Liver (tissue), 9 donors: ENCODE data around the gene FBXW7. TPM values are rescaled to one million over a fixed set of nuclear protein-coding genes. Genes with fewer than 3 reads are reported as not detected.

Experiments
- DNase-seq: peaks from one replicate; pipeline ENCODE4 v3.0.0-alpha.2; 2017; ENCODE audit warnings: low spot score
- H3K27ac ChIP-seq, 2 donors: one replicate each; pipeline ENCODE4 v1.7.0; 2013; ENCODE audit warnings: inconsistent platforms in 2 of 2, low read length in 2 of 2, control low read depth in 1 of 2, low read depth in 1 of 2, mild to moderate bottlenecking in 1 of 2
- H3K27me3 ChIP-seq, 4 donors: one replicate each; pipeline versions ENCODE4 v1.6.1 to v1.7.0; 2013; ENCODE audit warnings: low read length in 3 of 4, inconsistent platforms in 1 of 4, mild to moderate bottlenecking in 1 of 4, moderate library complexity in 1 of 4; ENCODE audit not compliant: control insufficient read depth in 4 of 4, insufficient read depth in 4 of 4
- H3K36me3 ChIP-seq, 4 donors: one replicate each; pipeline versions ENCODE4 v1.6.1 to v1.7.0; 2013; ENCODE audit warnings: low read length in 3 of 4, mild to moderate bottlenecking in 3 of 4, low read depth in 1 of 4, moderate library complexity in 1 of 4; ENCODE audit not compliant: control insufficient read depth in 4 of 4, insufficient read depth in 3 of 4
- H3K4me1 ChIP-seq, 4 donors: one replicate each; pipeline versions ENCODE4 v1.6.1 to v1.7.0; 2013; ENCODE audit warnings: low read length in 3 of 4, mild to moderate bottlenecking in 3 of 4, moderate library complexity in 1 of 4; ENCODE audit not compliant: control insufficient read depth in 4 of 4, insufficient read depth in 4 of 4
- H3K4me3 ChIP-seq, 3 donors: one replicate each; pipeline versions ENCODE4 v1.6.1 to v1.7.0; 2013; ENCODE audit warnings: low read length in 3 of 3, control low read depth in 1 of 3, low read depth in 1 of 3, mild to moderate bottlenecking in 1 of 3
- H3K9ac ChIP-seq, 2 donors: one replicate each; pipeline ENCODE4 v1.7.0; 2013; ENCODE audit warnings: low read length in 2 of 2, mild to moderate bottlenecking in 2 of 2, moderate library complexity in 2 of 2, control low read depth in 1 of 2, low read depth in 1 of 2
- H3K9me3 ChIP-seq, 4 donors: one replicate each; pipeline versions ENCODE4 v1.6.1 to v1.7.0; 2013; ENCODE audit warnings: low read length in 3 of 4; ENCODE audit not compliant: control insufficient read depth in 4 of 4
- ATF3 ChIP-seq: IDR thresholded peaks from 2 replicates; pipeline ENCODE4 v1.6.1; 2016; ENCODE audit warnings: antibody characterized with exemption
- EGR1 ChIP-seq, 2 donors: IDR thresholded peaks; 2 replicates each; pipeline ENCODE4 v1.6.1; 2016 to 2018; ENCODE audit warnings: antibody characterized with exemption in 2 of 2, low read depth in 2 of 2
- FOXA1 ChIP-seq: IDR thresholded peaks from 2 replicates; pipeline ENCODE4 v1.6.1; 2016; ENCODE audit warnings: antibody characterized with exemption
- FOXA2 ChIP-seq: IDR thresholded peaks from 2 replicates; pipeline ENCODE4 v1.6.1; 2016; ENCODE audit warnings: antibody characterized with exemption
- GABPA ChIP-seq, 2 donors: IDR thresholded peaks in 1 of 2; conservative IDR thresholded peaks in 1 of 2; 2 replicates each; pipeline ENCODE4 v1.6.1; 2016; ENCODE audit warnings: antibody characterized with exemption in 2 of 2, mild to moderate bottlenecking in 1 of 2, moderate library complexity in 1 of 2
- HNF4A ChIP-seq, 2 donors: conservative IDR thresholded peaks; 2 replicates each; pipeline ENCODE4 v1.6.1; 2016; ENCODE audit warnings: antibody characterized with exemption in 2 of 2, mild to moderate bottlenecking in 2 of 2
- HNF4G ChIP-seq: IDR thresholded peaks from 2 replicates; pipeline ENCODE4 v1.6.1; 2016; ENCODE audit warnings: antibody characterized with exemption
- JUND ChIP-seq, 2 donors: IDR thresholded peaks; 2 replicates each; pipeline ENCODE4 v1.6.1; 2016; ENCODE audit warnings: antibody characterized with exemption in 2 of 2
- MAX ChIP-seq: IDR thresholded peaks from 2 replicates; pipeline ENCODE4 v1.6.1; 2016; ENCODE audit warnings: antibody characterized with exemption
- NR2F2 ChIP-seq: IDR thresholded peaks from 2 replicates; pipeline ENCODE4 v1.6.1; 2016; ENCODE audit warnings: antibody characterized with exemption
- RAD21 ChIP-seq, 2 donors: IDR thresholded peaks; 2 replicates each; pipeline ENCODE4 v1.6.1; 2016; ENCODE audit warnings: antibody characterized with exemption in 2 of 2, mild to moderate bottlenecking in 2 of 2
- REST ChIP-seq: IDR thresholded peaks from 2 replicates; pipeline ENCODE4 v1.6.1; 2016; ENCODE audit warnings: antibody characterized with exemption, mild to moderate bottlenecking
- SP1 ChIP-seq: IDR thresholded peaks from 2 replicates; pipeline ENCODE4 v1.6.1; 2018; ENCODE audit warnings: antibody characterized with exemption, mild to moderate bottlenecking
- TAF1 ChIP-seq: conservative IDR thresholded peaks from 2 replicates; pipeline ENCODE4 v1.6.1; 2016; ENCODE audit warnings: antibody characterized with exemption, mild to moderate bottlenecking
- YY1 ChIP-seq: IDR thresholded peaks from 2 replicates; pipeline ENCODE4 v1.6.1; 2016; ENCODE audit warnings: antibody characterized with exemption, mild to moderate bottlenecking
- ZBTB33 ChIP-seq: IDR thresholded peaks from 2 replicates; pipeline ENCODE4 v1.6.1; 2016; ENCODE audit warnings: antibody characterized with exemption
- polyA plus RNA-seq, 2 donors: library from polyadenylated mRNA; stranded (reverse) in 1 of 2; unstranded in 1 of 2; fragments of 200-250 nt in 1 of 2; fragments of >200 nt in 1 of 2; fragmentation: Nextera tagmentation in 1 of 2; extraction: Ambion mirVana in 1 of 2; gene quantifications; one replicate each; pipeline versions ENCODE4 v1.2.1 to v1.2.3, GENCODE V29; 2013 to 2015
- total RNA-seq, 2 donors: library from RNA; depleted of rRNA; stranded (reverse); fragments of >200 nt; gene quantifications; one replicate each; pipeline ENCODE4 v1.2.3, GENCODE V29; 2014
- donor health status: healthy.
- donor health status: healthy.
- donor health status: healthy.
- donor health status: healthy.
- donor health status: healthy.

The FBXW7 gene
- total and polyA plus RNA-seq, 4 donors, result 4.0 to 56.9 (median 16.1) TPM

- TF ChIP-seq HNF4G, result no peak
- TF ChIP-seq REST, result no peak
These were observed 257.2 kb downstream of the FBXW7 start (continued) for GRCh38 chr4:152278505-152279233.

GRCh38 chr4:152278172-152278504 is 257.8 kb downstream of the FBXW7 start:
- Histone ChIP-seq H3K4me1 (no peaks in the 10 kb centered on the region), H3K4me3 (no peak overlapping the region), H3K9me3 (no peaks in the 10 kb centered on the region), H3K27ac (no peak overlapping the region), H3K9ac (no peak overlapping the region), H3K27me3 (no peaks in the 10 kb centered on the region), H3K36me3 (no peaks in the 10 kb centered on the region)
- no peak for TF ChIP-seq REST
- no peak for TF ChIP-seq ZBTB33
- TF ChIP-seq MAX, result no peak
- TF ChIP-seq FOXA2, result no peak
- TF ChIP-seq EGR1 (IDR thresholded peaks at IDR 0.05; ENCODE audit: low read depth in 2 of 2), result no peak
- no peak for TF ChIP-seq YY1
- no peak for TF ChIP-seq FOXA1
- TF ChIP-seq ATF3, result no peak
- no peak for TF ChIP-seq NR2F2
- TF ChIP-seq HNF4G, result no peak
- no peak for TF ChIP-seq GABPA (IDR thresholded peaks at IDR 0.05 in 1 of 2, conservative IDR thresholded peaks at IDR 0.05 in 1 of 2)
- TF ChIP-seq SP1, result no peak
- TF ChIP-seq TAF1, result no peak
- no peak for TF ChIP-seq HNF4A (conservative IDR thresholded peaks at IDR 0.05)
- no peak for TF ChIP-seq JUND (IDR thresholded peaks at IDR 0.05)
- TF ChIP-seq RAD21 (IDR thresholded peaks at IDR 0.05), result no peak
- DNase-seq, result no peak
